CD14-positive monocyte (primary cell): Measurements from ENCODE around the gene RXRG. TPM values are rescaled to one million over a fixed set of nuclear protein-coding genes. Genes with fewer than 3 reads are reported as not detected.

Source experiments
- DNase-seq, 3 donors: peaks; one replicate each; pipeline ENCODE4 v3.0.0-alpha.2; 2011 to 2022
- H2AFZ ChIP-seq: 2 replicates; pipeline ENCODE4 v1.6.0; 2012; ENCODE audit warnings: mild to moderate bottlenecking, low read depth, low read length, inconsistent platforms; ENCODE audit not compliant: insufficient read depth, poor library complexity, severe bottlenecking
- H3K27ac ChIP-seq, 2 donors: 1 replicate in 1 of 2; 2 replicates in 1 of 2; pipeline ENCODE4 v1.5.1; 2012 to 2013; ENCODE audit warnings: low read length in 2 of 2, control low read depth in 1 of 2, inconsistent platforms in 1 of 2, low read depth in 1 of 2, mild to moderate bottlenecking in 1 of 2
- H3K27me3 ChIP-seq, 2 donors: one replicate each; pipeline versions ENCODE4 v1.6.0 to v1.6.1; 2011 to 2013; ENCODE audit warnings: low read length in 2 of 2; ENCODE audit not compliant: control insufficient read depth in 2 of 2, insufficient read depth in 2 of 2
- H3K36me3 ChIP-seq, 2 donors: replicated peaks in 1 of 2; 1 replicate in 1 of 2; 2 replicates in 1 of 2; pipeline versions ENCODE4 v1.5.1 to v1.6.1; 2012 to 2013; ENCODE audit warnings: low read length in 2 of 2, control low read depth in 1 of 2, inconsistent platforms in 1 of 2, mild to moderate bottlenecking in 1 of 2; ENCODE audit not compliant: insufficient read depth in 2 of 2, control insufficient read depth in 1 of 2
- H3K4me1 ChIP-seq, 2 donors: 1 replicate in 1 of 2; 2 replicates in 1 of 2; pipeline versions ENCODE4 v1.5.1 to v1.6.1; 2012 to 2013; ENCODE audit warnings: low read length in 2 of 2, control low read depth in 1 of 2, inconsistent platforms in 1 of 2, mild to moderate bottlenecking in 1 of 2, moderate library complexity in 1 of 2; ENCODE audit not compliant: insufficient read depth in 2 of 2, control insufficient read depth in 1 of 2
- H3K4me2 ChIP-seq: replicated peaks from 2 replicates; pipeline ENCODE3; 2012; ENCODE audit warnings: low read length, moderate library complexity, mild to moderate bottlenecking; ENCODE audit not compliant: poor library complexity, severe bottlenecking; ENCODE audit errors: extremely low read depth
- H3K4me3 ChIP-seq, 3 experiments: fragments of 200-600 bp in 1 of 3; sonication (generic) in 1 of 3; replicated peaks in 1 of 3; 1 replicate in 2 of 3; 2 replicates in 1 of 3; pipeline ENCODE4 v1.5.1; 2011 to 2013; ENCODE audit warnings: low read length in 3 of 3, mild to moderate bottlenecking in 3 of 3, control low read depth in 2 of 3, low read depth in 2 of 3, inconsistent platforms in 1 of 3, moderate library complexity in 1 of 3
- H3K79me2 ChIP-seq: 2 replicates; pipeline ENCODE4 v1.6.0; 2012; ENCODE audit warnings: mild to moderate bottlenecking, control low read depth, inconsistent platforms, low read length, moderate library complexity; ENCODE audit not compliant: insufficient read depth
- H3K9ac ChIP-seq: 2 replicates; pipeline ENCODE4 v1.6.0; 2017; ENCODE audit warnings: low read length, mild to moderate bottlenecking; ENCODE audit not compliant: insufficient read depth, poor library complexity, severe bottlenecking
- H3K9me3 ChIP-seq, 2 donors: replicated peaks in 1 of 2; 1 replicate in 1 of 2; 2 replicates in 1 of 2; pipeline versions ENCODE4 v1.5.1 to v1.6.1; 2012 to 2013; ENCODE audit warnings: low read length in 2 of 2, control low read depth in 1 of 2; ENCODE audit not compliant: control insufficient read depth in 1 of 2, insufficient read depth in 1 of 2
- H4K20me1 ChIP-seq: 2 replicates; pipeline ENCODE4 v1.6.0; 2012; ENCODE audit warnings: mild to moderate bottlenecking, low read length, control low read depth, moderate library complexity; ENCODE audit not compliant: insufficient read depth
- H3K27ac Mint-ChIP-seq, 7 donors: one replicate each; pipeline ENCODE4 v1.8.0; 2020; ENCODE audit warnings: mild to moderate bottlenecking in 7 of 7, mixed read lengths in 7 of 7, moderate library complexity in 6 of 7, inconsistent platforms in 2 of 7
- H3K27me3 Mint-ChIP-seq, 3 donors: one replicate each; pipeline ENCODE4 v1.8.0; 2021 to 2022; ENCODE audit warnings: low read depth in 3 of 3, mild to moderate bottlenecking in 3 of 3, mixed read lengths in 3 of 3, moderate library complexity in 3 of 3, inconsistent platforms in 1 of 3
- H3K36me3 Mint-ChIP-seq, 2 donors: one replicate each; pipeline ENCODE4 v1.8.0; 2020; ENCODE audit warnings: mixed read lengths in 2 of 2, inconsistent platforms in 1 of 2, mild to moderate bottlenecking in 1 of 2
- H3K4me1 Mint-ChIP-seq: one replicate; pipeline ENCODE4 v1.8.0; 2020; ENCODE audit warnings: mild to moderate bottlenecking, mixed read lengths
- H3K4me3 Mint-ChIP-seq, 2 donors: one replicate each; pipeline ENCODE4 v1.8.0; 2020; ENCODE audit warnings: mild to moderate bottlenecking in 2 of 2, mixed read lengths in 2 of 2, moderate library complexity in 1 of 2
- H3K9me3 Mint-ChIP-seq, 7 donors: one replicate each; pipeline ENCODE4 v1.8.0; 2020 to 2022; ENCODE audit warnings: mixed read lengths in 7 of 7, mild to moderate bottlenecking in 6 of 7, moderate library complexity in 6 of 7, inconsistent platforms in 2 of 7
- CTCF ChIP-seq: fragments of 200-600 bp; IDR thresholded peaks from one replicate; pipeline ENCODE4 v1.8.0; 2022; ENCODE audit warnings: antibody characterized with exemption, mild to moderate bottlenecking
- WGBS: methylation state at CpG from one replicate; pipeline ENCODE4 v1.1.5; 2013; ENCODE audit warnings: missing lambda C conversion rate; ENCODE audit not compliant: insufficient coverage; 5-methylcytosine and 5-hydroxymethylcytosine counted together
- intact Hi-C, 2 donors: fragments of 100-400 bp; cut with micrococcal nuclease; formaldehyde crosslinking; loops; one replicate each; pipeline versions ENCODE4 v1.15.0 to v1.15.1; 2023
- polyA plus RNA-seq, 3 donors: library from polyadenylated mRNA; depleted of rRNA in 1 of 3; unstranded in 2 of 3; stranded (reverse) in 1 of 3; fragments of 300-500 nt in 2 of 3; fragments of >200 nt in 1 of 3; fragmentation: Illumina TruSeq in 2 of 3; gene quantifications; 1 replicate in 2 of 3; 2 replicates in 1 of 3; pipeline ENCODE4 v1.2.3, GENCODE V29; 2012 to 2021

Gene RXRG
- polyA plus RNA-seq, 3 donors, result not detected

GRCh38 chr1:165435801-165436200 is 9.1 kb downstream of the RXRG start:
- H3K27me3 Mint-ChIP-seq, result peaks cover 9 to 19% (median 10%) of the 10 kb centered on the region in 3 donors
- Histone ChIP-seq H3K27me3 (peaks cover 11 to 14% of the 10 kb centered on the region in 2 donors), H3K4me1 (no peaks in the 10 kb centered on the region), H2AFZ (no peak overlapping the region), H3K4me3 (no peak overlapping the region), H4K20me1 (no peaks in the 10 kb centered on the region), H3K9me3 (no peaks in the 10 kb centered on the region), H3K9ac (no peak overlapping the region), H3K79me2 (no peaks in the 10 kb centered on the region), H3K4me2 (no peak overlapping the region), H3K36me3 (no peaks in the 10 kb centered on the region), H3K27ac (no peak overlapping the region)
- H3K9me3 Mint-ChIP-seq, result no peaks in the 10 kb centered on the region
- H3K36me3 Mint-ChIP-seq, result no peaks in the 10 kb centered on the region
- no peak for DNase-seq
- H3K4me3 Mint-ChIP-seq, result no peak overlapping the region
- WGBS, result 67% methylated on average over 2 of the region's 2 CpGs
- no peaks in the 10 kb centered on the region for H3K4me1 Mint-ChIP-seq
- TF ChIP-seq CTCF, result no peak
- no peak overlapping the region for H3K27ac Mint-ChIP-seq
- intact Hi-C loops, result no loop called here

GRCh38 chr1:165434281-165434680 is 10.6 kb downstream of the RXRG start:
- Mint-ChIP-seq H3K36me3 (no peaks in the 10 kb centered on the region), H3K27me3 (peaks cover 8 to 13% (median 10%) of the 10 kb centered on the region in 3 donors), H3K4me3 (no peak overlapping the region), H3K27ac (no peak overlapping the region), H3K9me3 (no peaks in the 10 kb centered on the region), H3K4me1 (no peaks in the 10 kb centered on the region)
- Histone ChIP-seq H2AFZ (no peak overlapping the region), H3K79me2 (no peaks in the 10 kb centered on the region), H3K4me2 (no peak overlapping the region), H3K9me3 (no peaks in the 10 kb centered on the region), H3K36me3 (no peaks in the 10 kb centered on the region), H3K27me3 (peaks cover 4 to 10% of the 10 kb centered on the region in 2 donors), H3K27ac (no peak overlapping the region), H3K4me3 (no peak overlapping the region), H3K4me1 (no peaks in the 10 kb centered on the region), H3K9ac (no peak overlapping the region), H4K20me1 (no peaks in the 10 kb centered on the region)
- no CpG with 5 or more reads among the region's 2 CpGs for WGBS
- no peak for TF ChIP-seq CTCF
- no peak for DNase-seq
- intact Hi-C loops, result no loop called here
